Choroid plexus epithelial cell (primary cell): ENCODE measurements around the gene TMEM171.

Experiments
- DNase-seq: peaks from one replicate; pipeline ENCODE4 v3.0.0-alpha.2; 2010; ENCODE audit warnings: low read depth
- H3K4me3 ChIP-seq: 2 replicates; pipeline ENCODE4 v1.5.1; 2011; ENCODE audit warnings: low read depth, mild to moderate bottlenecking, control low read depth, low read length, moderate library complexity
- CTCF ChIP-seq: conservative IDR thresholded peaks from 2 replicates; pipeline ENCODE4 v1.5.1; 2011; ENCODE audit warnings: low read depth, mild to moderate bottlenecking, control low read depth, inconsistent platforms, low read length, moderate library complexity

The TMEM171 gene

GRCh38 chr5:73149540-73149939 is 29.2 kb downstream of the TMEM171 start:
- no peak for DNase-seq
- TF ChIP-seq CTCF = no peak
- H3K4me3 ChIP-seq = no peak overlapping the region

- no peak overlapping the region for H3K4me3 ChIP-seq
- no peak for TF ChIP-seq CTCF
- DNase-seq = no peak
These were observed 30.5 kb downstream of the TMEM171 start for GRCh38 chr5:73150876-73151275.

- no peak for TF ChIP-seq CTCF
- H3K4me3 ChIP-seq = no peak overlapping the region
- DNase-seq = peak; percentile 69
These were observed 31.5 kb downstream of the TMEM171 start for GRCh38 chr5:73151766-73152410.

GRCh38 chr5:73152411-73153388 is 32.3 kb downstream of the TMEM171 start:
- no peak overlapping the region for H3K4me3 ChIP-seq
- peak; percentile 15 for TF ChIP-seq CTCF
- no peak for DNase-seq

GRCh38 chr5:73153513-73153912 is 33.1 kb downstream of the TMEM171 start:
- no peak for DNase-seq
- no peak overlapping the region for H3K4me3 ChIP-seq
- TF ChIP-seq CTCF = no peak

- DNase-seq = no peak
These were observed 34.0 kb downstream of the TMEM171 start for GRCh38 chr5:73154208-73155006.

More at GRCh38 chr5:73154208-73155006, 34.0 kb downstream of the TMEM171 start:
- H3K4me3 ChIP-seq = no peak overlapping the region
- TF ChIP-seq CTCF = no peak
